Adrenal gland (tissue), 12 donors: Measurements from ENCODE around the gene B4GALNT1. TPM values are rescaled to one million over a fixed set of nuclear protein-coding genes. Genes with fewer than 3 reads are reported as not detected.
"Not testable (repeated sequence)": the region's sequence is repeated elsewhere in the genome, so short reads cannot be mapped to it uniquely, and the experiment has no call there.

ENCODE experiments used
- DNase-seq, 7 donors: peaks; one replicate each; pipeline ENCODE4 v3.0.0-alpha.2; 2019 to 2020
- H3K27ac ChIP-seq, 5 donors: fragments of 200-600 bp; sonication (generic) in 4 of 5; 1 replicate in 3 of 5; 2 replicates in 2 of 5; pipeline versions ENCODE4 v1.5.1 to v1.8.0; 2016 to 2020; ENCODE audit warnings: mild to moderate bottlenecking in 1 of 5
- H3K27me3 ChIP-seq: fragments of 200-600 bp; 2 replicates; pipeline ENCODE4 v1.8.0; 2021
- H3K36me3 ChIP-seq, 2 donors: fragments of 200-600 bp; replicated peaks in 1 of 2; 1 replicate in 1 of 2; 2 replicates in 1 of 2; pipeline versions ENCODE4 v1.5.1 to v1.8.0; 2018 to 2022
- H3K4me1 ChIP-seq, 2 donors: fragments of 200-600 bp; replicated peaks in 1 of 2; 1 replicate in 1 of 2; 2 replicates in 1 of 2; pipeline versions ENCODE4 v1.5.1 to v1.8.0; 2018 to 2021
- H3K4me3 ChIP-seq, 4 donors: fragments of 200-600 bp; sonication (generic) in 3 of 4; one replicate each; pipeline ENCODE4 v1.5.1; 2016 to 2018
- H3K9me3 ChIP-seq, 3 donors: fragments of 200-600 bp; sonication (generic) in 1 of 3; replicated peaks in 1 of 3; 1 replicate in 2 of 3; 2 replicates in 1 of 3; pipeline versions ENCODE4 v1.5.1 to v1.8.0; 2016 to 2021
- POLR2A ChIP-seq, 2 donors: fragments of 450-650 bp; IDR thresholded peaks; one replicate each; pipeline ENCODE4 v1.6.1; 2017; ENCODE audit warnings: antibody characterized with exemption in 2 of 2, mild to moderate bottlenecking in 2 of 2, moderate library complexity in 1 of 2
- WGBS, 4 donors: extraction: QIAGEN DNeasy Blood & Tissue Kit in 2 of 4; methylation state at CpG; one replicate each; pipeline versions ENCODE4 v1.1.5 to v1.1.7; 2013 to 2017; 5-methylcytosine and 5-hydroxymethylcytosine counted together
- intact Hi-C, 2 donors: fragments of 100-400 bp; cut with DNase I; formaldehyde crosslinking; loops; one replicate each; pipeline versions ENCODE4 v1.14.1 to v1.15.0; 2022 to 2023
- polyA plus RNA-seq, 3 donors: library from polyadenylated mRNA; stranded (reverse); fragments of 200-250 nt in 2 of 3; fragments of 350-450 nt in 1 of 3; fragmentation: Illumina TruSeq in 1 of 3; extraction: RNeasy Lipid Tissue Mini Kit (QIAGEN cat#74804) in 1 of 3; gene quantifications; one replicate each; pipeline ENCODE4 v1.2.3, GENCODE V29; 2013 to 2014
- total RNA-seq, 9 donors: library from RNA; depleted of rRNA in 4 of 9; stranded (reverse); fragments of >200 nt in 4 of 9; fragments of 120-200 nt in 1 of 9; fragmentation: NEBNext Ultra II Directional in 1 of 9; extraction: Animal tissue kit (Norgen Biotek cat#: 25700) in 1 of 9; gene quantifications; one replicate each; pipeline versions ENCODE4 v1.1.0 to v1.2.4, GENCODE V29; 2013 to 2023
- TF ChIP-seq, protein P1 (sequence below), 6 experiments: fragments of 450-650 bp in 4 of 6; fragments of 200-600 bp in 2 of 6; sonication (generic) in 1 of 6; IDR thresholded peaks; 1 replicate in 5 of 6; 2 replicates in 1 of 6; pipeline versions ENCODE4 v1.5.1 to v1.8.0; 2016 to 2021; ENCODE audit warnings: antibody characterized with exemption in 6 of 6, mild to moderate bottlenecking in 2 of 6, moderate library complexity in 1 of 6
- donor health status: healthy with polysubstance abuse.
- donor health status: Bipolar disorder and iron deficiency.
- donor health status: DM: yes; HTN: yes; CAD: no.
- donor health status: DM: no; HTN: no; CAD: no.
- donor health status: DM: no; HTN: no; CAD: no.
- donor health status: DM: yes; HTN: yes; CAD: no.

The B4GALNT1 gene
- total and polyA plus RNA-seq, 12 donors, result 0.17 to 7.4 (median 1.2) TPM

DNA sequence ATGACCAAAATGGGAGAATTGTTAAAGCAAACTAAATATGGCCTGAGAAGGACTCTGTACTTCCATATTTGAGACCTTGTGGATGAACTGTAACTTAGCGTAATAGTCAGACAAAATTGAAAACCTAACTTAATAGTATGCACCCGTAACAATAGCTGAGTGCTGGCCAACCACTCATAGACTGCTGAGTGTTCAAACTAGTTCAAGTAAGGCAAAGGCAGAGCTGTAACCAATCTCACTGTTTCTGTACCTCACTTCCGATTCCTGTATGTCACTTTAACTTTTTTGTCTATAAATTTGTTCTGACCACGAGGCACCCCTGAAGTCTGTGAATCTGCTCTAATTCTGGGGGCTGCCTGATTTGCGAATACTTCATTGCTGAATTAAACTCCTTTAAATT lies 33.9 kb upstream of the B4GALNT1 start:
- WGBS, 4 donors, result 70 to 84% (median 77%) methylated on average over 5 of the region's 5 CpGs
- Histone ChIP-seq H3K27ac (no peak overlapping the region), H3K4me3 (no peak overlapping the region), H3K36me3 (no peaks in the 10 kb centered on the region), H3K4me1 (no peaks in the 10 kb centered on the region), H3K9me3 (no peaks in the 10 kb centered on the region), H3K27me3 (peaks cover 5% of the 10 kb centered on the region)
- no peak for DNase-seq
- intact Hi-C loops, result no loop called here
- TF ChIP-seq, protein P1, sequence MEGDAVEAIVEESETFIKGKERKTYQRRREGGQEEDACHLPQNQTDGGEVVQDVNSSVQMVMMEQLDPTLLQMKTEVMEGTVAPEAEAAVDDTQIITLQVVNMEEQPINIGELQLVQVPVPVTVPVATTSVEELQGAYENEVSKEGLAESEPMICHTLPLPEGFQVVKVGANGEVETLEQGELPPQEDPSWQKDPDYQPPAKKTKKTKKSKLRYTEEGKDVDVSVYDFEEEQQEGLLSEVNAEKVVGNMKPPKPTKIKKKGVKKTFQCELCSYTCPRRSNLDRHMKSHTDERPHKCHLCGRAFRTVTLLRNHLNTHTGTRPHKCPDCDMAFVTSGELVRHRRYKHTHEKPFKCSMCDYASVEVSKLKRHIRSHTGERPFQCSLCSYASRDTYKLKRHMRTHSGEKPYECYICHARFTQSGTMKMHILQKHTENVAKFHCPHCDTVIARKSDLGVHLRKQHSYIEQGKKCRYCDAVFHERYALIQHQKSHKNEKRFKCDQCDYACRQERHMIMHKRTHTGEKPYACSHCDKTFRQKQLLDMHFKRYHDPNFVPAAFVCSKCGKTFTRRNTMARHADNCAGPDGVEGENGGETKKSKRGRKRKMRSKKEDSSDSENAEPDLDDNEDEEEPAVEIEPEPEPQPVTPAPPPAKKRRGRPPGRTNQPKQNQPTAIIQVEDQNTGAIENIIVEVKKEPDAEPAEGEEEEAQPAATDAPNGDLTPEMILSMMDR (IDR thresholded peaks at IDR 0.05), result no peak
- TF ChIP-seq POLR2A (IDR thresholded peaks at IDR 0.05), result no peak

DNA sequence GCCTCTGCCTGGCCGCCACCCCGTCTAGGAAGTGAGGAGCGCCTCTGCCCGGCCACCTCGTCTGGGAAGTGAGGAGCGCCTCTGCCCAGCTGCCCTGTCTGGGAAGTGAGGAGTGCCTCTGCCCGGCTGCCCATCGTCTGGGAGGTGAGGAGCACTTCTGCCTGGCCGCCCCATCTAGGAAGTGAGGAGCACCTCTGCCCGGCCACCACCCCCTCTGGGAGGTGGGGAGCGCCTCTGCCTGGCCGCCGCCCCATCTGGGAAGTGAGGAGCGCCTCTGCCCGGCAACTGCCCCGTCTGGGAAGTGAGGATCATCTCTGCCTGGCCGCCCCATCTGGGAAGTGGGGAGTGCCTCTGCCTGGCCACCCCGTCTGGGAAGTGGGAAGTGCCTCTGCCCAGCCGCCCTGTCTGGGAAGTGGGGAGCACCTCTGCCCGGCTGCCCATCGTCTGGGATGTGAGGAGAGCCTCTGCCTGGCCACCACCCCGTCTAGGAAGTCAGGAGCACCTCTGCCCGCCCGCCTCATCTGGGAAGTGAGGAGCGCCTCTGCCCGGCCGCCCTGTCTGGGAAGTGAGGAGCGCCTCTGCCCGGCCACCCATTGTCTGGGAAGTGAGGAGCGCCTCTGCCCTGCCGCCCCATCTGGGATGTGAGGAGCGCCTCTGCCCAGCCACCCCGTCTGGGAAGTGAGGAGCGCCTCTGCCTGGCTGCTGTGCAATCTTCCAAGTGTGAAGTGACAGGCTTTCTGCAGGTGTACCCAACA lies 32.2 kb upstream of the B4GALNT1 start:
- intact Hi-C loops, H3K36me3 ChIP-seq, H3K4me1 ChIP-seq: not testable (repeated sequence)

DNA sequence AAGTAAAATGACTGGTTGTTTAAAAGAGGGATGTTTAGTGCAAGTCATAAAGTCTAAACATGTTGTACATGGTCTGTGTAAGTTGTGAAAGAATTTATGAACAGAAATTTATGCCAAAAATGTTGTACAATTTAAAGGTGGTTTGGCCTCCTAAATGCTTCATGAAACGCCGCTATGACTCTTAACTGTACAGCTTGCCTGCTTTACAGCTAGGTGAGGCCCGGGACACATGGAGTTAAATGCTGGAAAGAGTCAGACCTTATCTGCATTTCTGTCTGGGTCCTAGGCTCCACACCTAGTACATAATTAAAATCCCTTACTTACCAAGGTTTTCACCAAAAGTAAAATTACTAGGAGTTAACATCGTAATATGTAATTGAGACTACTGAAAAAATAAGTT lies 28.4 kb upstream of the B4GALNT1 start:
- no peak for DNase-seq
- Histone ChIP-seq H3K4me3 (no peak overlapping the region), H3K27ac (no peak overlapping the region), H3K4me1 (no peaks in the 10 kb centered on the region), H3K36me3 (no peaks in the 10 kb centered on the region), H3K27me3 (no peaks in the 10 kb centered on the region), H3K9me3 (no peaks in the 10 kb centered on the region)
- TF ChIP-seq, protein P1 (IDR thresholded peaks at IDR 0.05), result no peak
- no peak for TF ChIP-seq POLR2A (IDR thresholded peaks at IDR 0.05)
- whole genome bisulfite sequencing, 4 donors, result 78 to 84% (median 84%) methylated on average over 4 of the region's 4 CpGs
- intact Hi-C loops, result no loop called here

More for the DNA sequence above, 32.2 kb upstream of the B4GALNT1 start:
- H3K27ac ChIP-seq, H3K27me3 ChIP-seq, H3K9me3 ChIP-seq, H3K4me3 ChIP-seq, DNase-seq: not testable (repeated sequence)
- WGBS, 4 donors, result 80 to 85% (median 84%) methylated on average over 21 to 34 of the region's 34 CpGs; no CpG with 5 or more reads in 1 of the 4 donors

DNA sequence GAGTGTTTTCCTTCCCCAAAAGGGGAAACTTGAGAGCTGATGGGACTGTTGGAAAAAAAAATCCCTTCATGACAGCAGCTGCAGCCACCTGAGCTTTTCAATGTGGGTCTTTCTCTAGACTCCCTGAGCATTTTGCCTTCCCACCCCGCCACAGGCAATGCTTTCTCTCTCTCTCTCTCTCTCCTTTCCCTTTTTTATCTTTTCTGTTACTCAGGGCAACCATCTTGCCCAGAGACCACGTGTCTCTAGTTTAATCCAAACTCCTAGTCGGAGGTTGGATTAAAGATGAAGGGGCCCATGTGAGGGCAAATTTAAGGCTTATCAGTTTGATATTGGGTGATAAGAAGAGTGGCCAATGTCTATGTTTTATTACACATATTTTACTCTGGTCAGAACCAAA lies 25.9 kb upstream of the B4GALNT1 start:
- Histone ChIP-seq H3K9me3 (no peaks in the 10 kb centered on the region), H3K4me1 (no peaks in the 10 kb centered on the region), H3K4me3 (no peak overlapping the region), H3K27ac (no peak overlapping the region), H3K36me3 (no peaks in the 10 kb centered on the region), H3K27me3 (no peaks in the 10 kb centered on the region)
- intact Hi-C loops, result no loop called here
- TF ChIP-seq, protein P1 (IDR thresholded peaks at IDR 0.05), result no peak
- no peak for TF ChIP-seq POLR2A (IDR thresholded peaks at IDR 0.05)
- DNase-seq, result no peak
- WGBS, 4 donors, result 51 to 61% (median 53%) methylated on average over 3 of the region's 3 CpGs

DNA sequence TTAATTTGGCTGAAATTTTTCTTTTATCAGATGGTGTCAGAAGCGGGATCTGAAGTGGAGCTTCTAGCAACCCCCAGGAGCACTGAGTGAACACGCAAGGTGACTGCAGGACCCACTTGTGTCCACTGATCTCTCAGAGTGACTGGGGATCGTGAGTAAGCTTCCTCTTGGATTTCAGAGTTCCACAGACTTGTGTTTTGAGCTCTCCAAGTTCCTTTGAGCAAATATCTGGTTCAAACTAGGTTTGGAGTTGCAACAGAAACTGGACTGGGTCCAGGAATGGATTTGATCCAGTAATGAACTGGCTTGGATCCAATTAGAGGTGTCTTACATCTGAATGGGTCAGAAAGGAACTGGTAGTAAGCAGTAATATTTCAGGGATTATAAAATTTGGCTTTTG lies 24.7 kb upstream of the B4GALNT1 start:
- TF ChIP-seq, protein P1 (IDR thresholded peaks at IDR 0.05), result no peak
- TF ChIP-seq POLR2A (IDR thresholded peaks at IDR 0.05), result no peak
- H3K4me3 ChIP-seq, result no peak overlapping the region
- H3K9me3 ChIP-seq, result no peaks in the 10 kb centered on the region
- intact Hi-C loops, result no loop called here
- H3K27me3 ChIP-seq, result no peaks in the 10 kb centered on the region
- H3K27ac ChIP-seq, result no peak overlapping the region
- no peaks in the 10 kb centered on the region for H3K4me1 ChIP-seq
- peak in 6 of 7 donors; percentile 25 to 65 (median 54) for DNase-seq
- no peaks in the 10 kb centered on the region for H3K36me3 ChIP-seq
- WGBS, 4 donors, result 39 to 51% (median 42%) methylated on average over 3 of the region's 3 CpGs

DNA sequence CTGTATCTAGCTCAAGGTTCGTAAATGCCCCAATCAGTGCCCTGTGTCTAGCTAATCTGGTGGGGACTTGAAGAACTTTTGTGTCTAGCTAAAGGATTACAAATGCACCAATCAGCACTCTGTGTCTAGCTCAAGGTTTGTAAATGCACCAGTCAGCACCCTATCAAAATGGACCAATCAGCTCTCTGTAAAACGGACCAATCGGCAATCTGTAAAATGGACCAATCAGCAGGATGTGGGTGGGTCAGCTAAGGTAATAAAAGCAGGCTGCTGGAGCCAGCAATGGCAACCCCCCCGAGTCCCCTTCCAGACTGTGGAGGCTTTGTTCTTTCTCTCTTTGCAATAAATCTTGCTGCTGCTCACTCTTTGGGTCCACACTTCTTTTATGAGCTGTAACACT lies 23.4 kb upstream of the B4GALNT1 start:
- H3K4me1 ChIP-seq, H3K27me3 ChIP-seq, DNase-seq, H3K36me3 ChIP-seq, intact Hi-C loops, H3K9me3 ChIP-seq, H3K4me3 ChIP-seq, H3K27ac ChIP-seq: not testable (repeated sequence)
- 66 to 86% (median 70%) methylated on average over 3 to 4 of the region's 4 CpGs for WGBS, 4 donors
